GM20000 (cell line): Measurements from ENCODE around the gene RPL18.

Experiments
- DNase-seq: peaks from one replicate; pipeline ENCODE4 v3.0.0; 2012; ENCODE audit warnings: low spot score
- TF ChIP-seq, protein P1 (sequence below): IDR thresholded peaks from 2 replicates; pipeline ENCODE4 v1.5.1; 2012; ENCODE audit warnings: mild to moderate bottlenecking, control low read depth; ENCODE audit errors: extremely low read depth, missing control alignments

Gene RPL18

DNA sequence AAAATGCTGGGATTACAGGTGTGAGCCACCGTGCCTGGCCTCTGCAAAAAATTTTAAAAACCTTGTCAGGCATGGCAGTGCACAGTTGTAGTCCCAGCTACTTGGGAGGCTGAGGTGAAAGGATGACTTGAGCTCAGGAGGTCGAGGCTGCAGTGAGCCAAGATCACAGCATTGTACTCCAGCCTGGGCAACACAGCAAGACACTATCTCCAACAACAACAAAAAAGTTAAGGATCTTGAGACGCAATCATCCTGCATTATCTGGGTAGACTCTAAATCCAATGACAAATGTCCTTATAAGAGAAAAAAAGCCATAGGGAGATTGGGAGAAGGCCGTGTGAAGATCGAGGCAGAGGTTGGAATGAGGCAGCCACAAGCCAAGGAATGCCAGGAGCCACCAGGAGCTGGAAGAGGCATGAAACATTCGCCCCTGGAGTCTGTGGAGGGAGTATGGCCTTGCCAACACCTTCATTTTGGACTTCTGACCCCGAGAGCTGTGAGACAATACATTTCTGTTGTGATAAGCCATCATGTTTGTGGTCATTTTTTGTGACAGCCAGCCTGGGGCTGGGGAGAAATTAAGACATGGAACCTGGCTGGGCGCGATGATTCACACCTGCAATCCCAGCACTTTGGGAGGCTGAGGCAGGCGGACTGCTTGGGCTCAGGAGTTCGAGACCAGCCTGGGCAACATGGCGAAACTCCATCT lies 32.1 kb upstream of the RPL18 start:
- TF ChIP-seq, protein P1, sequence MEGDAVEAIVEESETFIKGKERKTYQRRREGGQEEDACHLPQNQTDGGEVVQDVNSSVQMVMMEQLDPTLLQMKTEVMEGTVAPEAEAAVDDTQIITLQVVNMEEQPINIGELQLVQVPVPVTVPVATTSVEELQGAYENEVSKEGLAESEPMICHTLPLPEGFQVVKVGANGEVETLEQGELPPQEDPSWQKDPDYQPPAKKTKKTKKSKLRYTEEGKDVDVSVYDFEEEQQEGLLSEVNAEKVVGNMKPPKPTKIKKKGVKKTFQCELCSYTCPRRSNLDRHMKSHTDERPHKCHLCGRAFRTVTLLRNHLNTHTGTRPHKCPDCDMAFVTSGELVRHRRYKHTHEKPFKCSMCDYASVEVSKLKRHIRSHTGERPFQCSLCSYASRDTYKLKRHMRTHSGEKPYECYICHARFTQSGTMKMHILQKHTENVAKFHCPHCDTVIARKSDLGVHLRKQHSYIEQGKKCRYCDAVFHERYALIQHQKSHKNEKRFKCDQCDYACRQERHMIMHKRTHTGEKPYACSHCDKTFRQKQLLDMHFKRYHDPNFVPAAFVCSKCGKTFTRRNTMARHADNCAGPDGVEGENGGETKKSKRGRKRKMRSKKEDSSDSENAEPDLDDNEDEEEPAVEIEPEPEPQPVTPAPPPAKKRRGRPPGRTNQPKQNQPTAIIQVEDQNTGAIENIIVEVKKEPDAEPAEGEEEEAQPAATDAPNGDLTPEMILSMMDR: no peak
- DNase-seq: no peak

DNA sequence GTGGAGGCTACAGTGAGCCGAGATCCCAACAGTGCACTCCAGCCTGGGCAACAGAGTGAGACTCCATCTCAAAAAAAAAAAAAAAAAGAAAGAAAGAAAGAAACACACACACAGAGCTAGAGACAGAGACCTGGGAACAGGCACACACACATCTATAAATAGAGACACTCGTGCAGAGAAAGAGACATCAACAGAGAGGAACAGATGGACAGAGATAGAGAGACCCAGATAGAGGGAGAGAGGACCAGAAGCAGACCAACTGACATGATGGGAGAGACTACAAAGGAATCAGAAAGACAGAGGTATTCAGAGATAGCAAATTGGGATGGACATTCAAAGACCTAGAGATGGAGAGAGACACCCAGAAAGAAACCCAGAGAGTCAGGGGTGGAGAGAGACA lies 29.2 kb upstream of the RPL18 start:
- DNase-seq: no peak
- TF ChIP-seq, protein P1: no peak

DNA sequence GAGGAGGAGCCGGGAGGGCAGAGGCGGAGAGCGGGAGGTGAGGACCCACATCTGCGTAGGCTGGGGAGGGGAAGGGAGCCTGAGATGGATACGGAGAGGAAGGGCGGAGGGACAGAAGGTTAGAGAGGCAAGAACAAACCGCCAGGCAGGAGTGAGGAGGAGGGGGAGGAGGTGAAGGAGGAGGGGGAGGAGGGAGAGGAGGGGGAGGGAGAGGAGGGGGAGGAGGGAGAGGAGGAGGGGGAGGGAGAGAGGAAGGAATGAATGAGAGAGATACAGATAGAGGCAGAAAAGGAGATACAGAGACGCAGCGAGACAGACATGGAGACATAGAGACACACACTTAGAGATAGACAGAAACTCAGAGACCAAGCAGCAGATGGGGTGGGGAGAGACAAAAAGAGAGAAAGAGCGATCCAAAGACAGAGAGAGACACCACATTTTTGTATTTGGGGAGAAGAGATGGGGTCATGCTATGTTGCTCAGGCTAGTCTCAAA lies 27.8 kb upstream of the RPL18 start:
- no peak for DNase-seq
- TF ChIP-seq, protein P1: no peak

DNA sequence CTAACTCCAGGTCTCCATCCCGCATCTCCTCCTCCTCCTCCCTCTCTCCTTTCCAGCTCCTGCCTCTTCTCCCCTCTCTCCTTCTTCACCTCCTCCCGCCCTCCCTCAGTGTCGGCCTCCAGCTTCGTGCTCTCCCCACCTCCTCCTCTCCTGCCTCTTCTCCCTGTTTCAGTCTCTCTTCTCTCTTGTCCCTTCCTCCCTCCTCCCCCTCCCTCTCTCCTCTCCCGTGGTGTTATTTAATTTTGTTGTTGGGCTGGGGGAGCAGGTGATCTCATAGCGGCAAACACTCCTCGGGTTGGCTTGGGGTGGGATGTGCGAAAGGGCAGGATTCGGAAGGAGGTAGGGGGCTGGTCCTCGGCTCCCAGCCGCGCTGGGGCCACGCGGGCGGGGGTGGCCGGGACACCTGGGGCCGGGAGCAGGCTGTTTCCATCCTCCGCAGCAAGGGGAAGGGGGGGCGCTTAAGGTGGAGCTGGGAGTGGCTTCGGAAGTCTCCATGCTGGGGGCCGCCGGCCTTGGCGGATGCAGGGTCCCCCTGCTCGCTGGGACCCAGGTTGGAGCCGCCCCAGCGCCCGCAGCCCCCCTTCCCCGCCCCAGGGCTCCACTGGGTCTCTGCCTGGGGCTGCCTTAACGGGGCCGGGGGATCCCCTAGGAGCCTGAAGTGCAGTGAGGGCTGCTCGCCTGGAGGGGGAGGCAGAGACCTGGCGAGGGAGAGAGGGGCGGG lies 27.2 kb upstream of the RPL18 start, which contains the start of gene CA11:
TSS of gene CA11 (minus strand) at position 187 of the 721 bp plus-strand sequence. CDS start 555 bp downstream, outside the sequence.
- peak; percentile 92 for DNase-seq

DNA sequence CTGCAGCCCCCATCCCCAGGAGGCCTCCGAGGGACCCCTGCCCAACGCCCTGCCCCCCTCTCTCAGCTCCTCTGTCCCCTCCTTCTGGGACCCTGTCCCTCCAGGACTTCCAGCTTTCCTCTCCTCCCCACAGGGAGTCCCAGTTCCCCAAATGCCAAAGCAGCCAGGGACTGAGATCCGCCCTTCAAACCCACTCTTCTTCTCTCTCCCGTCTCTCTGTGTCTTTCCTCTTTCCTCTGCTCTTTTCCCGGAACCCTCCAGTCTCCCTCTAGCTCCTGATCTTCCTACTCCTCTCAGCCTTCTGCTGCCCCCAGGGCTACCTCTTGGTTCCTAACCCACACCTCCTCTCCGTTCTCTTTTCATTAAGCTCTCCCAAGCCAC lies 26.6 kb upstream of the RPL18 start:
- TF ChIP-seq, protein P1: no peak
- peak; percentile 13 for DNase-seq

More for the DNA sequence above, 27.2 kb upstream of the RPL18 start, which contains the start of gene CA11:
- TF ChIP-seq, protein P1: peak; percentile 86

DNA sequence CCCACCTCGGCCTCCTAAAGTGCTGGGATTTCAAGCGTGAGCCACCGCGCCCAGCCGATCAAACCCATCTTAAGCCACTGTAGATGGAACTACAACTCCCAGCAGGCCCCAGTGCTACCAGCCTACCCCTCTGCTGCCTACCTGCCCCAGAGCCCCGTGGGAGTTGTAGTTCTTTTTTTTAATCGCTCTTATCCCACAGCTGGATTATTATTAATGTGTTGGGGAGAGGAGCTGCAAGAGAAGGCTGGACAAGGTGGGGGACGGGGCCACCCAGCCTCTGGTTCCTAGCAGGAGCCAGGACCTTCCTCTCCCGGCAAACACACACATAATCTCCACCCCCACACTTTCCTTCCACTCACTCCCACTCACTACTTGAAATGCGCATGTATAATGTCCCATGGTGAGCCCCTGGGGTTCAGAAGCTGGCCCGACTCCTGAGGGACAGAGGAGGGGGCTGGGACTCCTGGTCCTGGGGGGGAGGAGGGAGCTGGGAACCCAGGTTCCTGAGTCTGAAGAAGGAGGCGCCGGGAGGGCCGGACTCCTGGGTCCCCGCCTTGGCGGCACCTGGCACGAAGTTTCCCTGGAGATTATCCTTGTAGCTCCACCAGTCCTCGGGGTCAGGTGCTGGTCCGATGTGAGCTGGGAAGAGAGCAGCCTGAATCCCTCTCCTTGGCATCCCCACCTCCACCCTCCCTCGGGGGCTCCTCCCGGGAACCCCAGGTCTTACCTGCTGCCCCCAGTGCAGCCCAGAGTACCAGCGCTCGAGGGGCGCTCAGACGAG lies 26.1 kb upstream of the RPL18 start:
- DNase-seq: peak; percentile 79
- TF ChIP-seq, protein P1: no peak
